Inflammatory macrophage treated with lipopolysaccharide for 1 hour (primary cell): ENCODE measurements around the gene EFCC1.
"Not testable (repeated sequence)": the region's sequence is repeated elsewhere in the genome, so short reads cannot be mapped to it uniquely, and the experiment has no call there.

Source experiments
- DNase-seq, 2 donors: peaks; one replicate each; pipeline ENCODE4 v3.0.0-alpha.2; 2020 to 2022

EFCC1 gene

DNA sequence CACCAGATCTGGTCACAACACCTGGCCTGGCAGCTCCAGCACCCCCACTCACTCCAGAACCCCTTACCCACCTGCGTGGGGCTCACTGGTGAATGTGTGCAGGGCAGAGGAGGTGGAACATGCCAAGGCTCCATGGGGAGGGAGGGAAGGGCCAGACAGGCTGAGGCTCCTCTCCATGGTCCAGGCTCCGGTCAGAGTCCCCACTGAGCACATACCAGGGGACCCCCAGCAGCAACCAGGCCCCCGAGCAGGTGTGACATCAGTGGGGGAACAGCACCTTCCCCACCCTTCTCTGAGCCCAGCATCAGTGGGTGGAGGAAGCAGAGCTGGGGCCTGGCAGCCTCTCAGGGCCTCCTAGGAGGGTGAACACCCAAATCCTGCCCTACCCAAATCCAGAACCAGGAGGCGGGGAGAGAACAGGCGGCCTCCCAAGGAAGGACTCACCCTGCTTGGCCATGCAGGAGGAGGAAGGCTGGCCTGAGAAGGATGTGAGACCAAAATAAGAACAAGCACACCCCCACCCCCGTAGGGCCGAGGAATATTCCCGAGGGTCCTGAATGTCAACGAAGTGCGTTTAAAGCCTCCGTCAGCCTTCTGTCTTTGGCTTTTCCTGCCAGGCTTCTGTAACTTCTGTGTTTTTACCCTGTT is 58.3 kb downstream of the EFCC1 start:
- DNase-seq, result no peak

DNA sequence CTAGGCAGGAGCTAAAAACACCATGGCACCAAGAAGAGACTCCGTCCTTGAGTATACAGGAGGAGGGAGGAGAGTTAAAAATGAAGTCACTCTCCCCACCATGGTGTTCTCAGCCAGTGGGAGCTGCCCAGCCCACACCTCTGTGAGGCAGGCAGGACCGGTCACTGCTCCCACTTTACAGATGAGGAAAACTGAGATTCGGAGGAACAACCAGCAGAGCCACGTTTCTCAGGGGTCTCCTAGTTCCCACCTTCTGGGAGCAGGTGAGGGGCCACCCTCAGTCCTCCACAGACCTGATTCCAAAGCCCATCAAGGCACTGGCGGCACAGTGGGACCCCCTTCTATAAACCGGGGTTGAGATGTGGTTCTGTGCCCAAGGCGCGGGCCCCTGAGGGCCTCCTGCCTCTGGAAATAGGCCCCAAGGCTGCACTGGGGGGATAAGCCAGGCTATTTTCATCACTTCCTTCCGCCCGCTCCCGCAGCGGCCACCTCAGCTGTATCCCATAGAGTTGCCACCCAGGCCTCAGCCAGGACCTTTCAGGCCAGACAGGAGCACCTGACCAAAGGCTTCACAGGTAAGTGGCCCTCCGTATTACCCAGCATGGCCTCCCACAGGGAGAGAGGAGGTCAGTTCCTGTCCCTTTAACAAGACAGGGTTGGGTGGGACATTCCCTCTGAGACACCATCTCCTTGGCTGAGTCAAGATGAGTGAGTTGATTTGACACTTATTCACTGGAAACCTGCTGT is 59.3 kb downstream of the EFCC1 start, which contains the start of gene GP9:
Gene GP9, plus strand, starts transcription at position 504 of the 747 bp plus-strand sequence. CDS start 961 bp downstream, outside the sequence.
- no peak for DNase-seq

DNA sequence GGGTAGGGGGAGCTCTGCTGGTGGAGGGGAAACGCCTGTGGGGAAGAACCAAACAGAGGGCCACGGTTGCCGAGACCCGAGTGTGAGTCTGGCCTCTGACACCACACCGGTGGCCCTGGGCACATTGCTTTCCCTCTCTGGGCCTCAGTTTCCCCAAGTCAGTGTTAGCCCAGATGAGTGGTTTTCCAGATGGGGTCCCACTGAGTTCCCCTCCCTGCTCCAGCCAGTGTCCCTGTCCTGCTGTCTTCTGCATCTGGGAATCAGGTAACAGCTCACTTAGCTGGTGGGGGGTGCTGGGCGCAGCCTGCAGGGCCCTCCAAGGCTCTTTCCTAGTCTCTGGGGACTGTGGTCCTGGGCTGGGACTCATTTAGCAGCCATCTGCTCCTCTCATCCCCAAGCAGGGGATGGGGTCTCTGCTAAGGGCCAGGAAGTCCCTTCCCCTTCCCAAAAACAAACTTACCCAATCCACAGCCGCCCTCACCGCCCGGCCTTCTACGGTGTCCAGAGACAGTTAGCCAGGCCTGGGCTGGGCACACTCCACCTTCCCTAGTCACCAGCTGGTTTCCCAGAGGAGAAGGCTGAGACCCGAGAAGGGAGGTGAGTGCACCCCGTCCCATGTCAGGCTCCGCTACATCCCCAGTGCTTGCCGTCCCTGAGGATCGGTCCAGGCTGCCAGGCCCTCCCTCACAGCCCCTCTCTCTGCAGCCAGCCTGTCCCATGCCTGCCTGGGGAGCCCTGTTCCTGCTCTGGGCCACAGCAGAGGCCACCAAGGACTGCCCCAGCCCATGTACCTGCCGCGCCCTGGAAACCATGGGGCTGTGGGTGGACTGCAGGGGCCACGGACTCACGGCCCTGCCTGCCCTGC is 60.2 kb downstream of the EFCC1 start:
- no peak for DNase-seq

DNA sequence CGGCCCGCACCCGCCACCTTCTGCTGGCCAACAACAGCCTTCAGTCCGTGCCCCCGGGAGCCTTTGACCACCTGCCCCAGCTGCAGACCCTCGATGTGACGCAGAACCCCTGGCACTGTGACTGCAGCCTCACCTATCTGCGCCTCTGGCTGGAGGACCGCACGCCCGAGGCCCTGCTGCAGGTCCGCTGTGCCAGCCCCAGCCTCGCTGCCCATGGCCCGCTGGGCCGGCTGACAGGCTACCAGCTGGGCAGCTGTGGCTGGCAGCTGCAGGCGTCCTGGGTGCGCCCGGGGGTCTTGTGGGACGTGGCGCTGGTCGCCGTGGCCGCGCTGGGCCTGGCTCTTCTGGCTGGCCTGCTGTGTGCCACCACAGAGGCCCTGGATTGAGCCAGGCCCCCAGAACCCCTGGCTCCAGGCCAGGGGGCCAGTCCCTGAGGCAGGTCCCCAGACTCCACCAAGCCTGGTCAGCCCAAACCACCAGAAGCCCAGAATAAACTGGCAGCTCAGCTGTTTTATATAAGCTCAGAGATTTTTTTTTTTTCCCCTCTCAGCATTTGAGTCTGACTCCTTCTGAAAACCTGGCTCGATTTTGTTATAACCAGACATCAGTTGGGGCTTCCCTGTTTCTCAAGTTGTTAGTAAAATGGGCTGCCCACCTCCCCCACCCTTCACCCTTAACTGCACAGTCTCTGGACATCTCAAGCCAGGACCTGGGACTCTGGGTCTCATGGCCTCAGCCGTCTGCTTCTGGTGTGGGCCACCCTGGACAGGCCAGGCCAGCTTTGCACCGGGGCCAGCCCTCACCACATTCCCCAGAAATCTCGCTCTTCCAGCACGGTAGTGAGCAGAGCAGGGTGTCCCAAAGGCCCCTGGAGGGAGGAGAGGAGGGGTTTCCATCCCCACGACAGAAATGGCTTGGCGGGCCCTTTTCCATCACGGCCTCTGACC is 61.1 kb downstream of the EFCC1 start:
- DNase-seq, result no peak

DNA sequence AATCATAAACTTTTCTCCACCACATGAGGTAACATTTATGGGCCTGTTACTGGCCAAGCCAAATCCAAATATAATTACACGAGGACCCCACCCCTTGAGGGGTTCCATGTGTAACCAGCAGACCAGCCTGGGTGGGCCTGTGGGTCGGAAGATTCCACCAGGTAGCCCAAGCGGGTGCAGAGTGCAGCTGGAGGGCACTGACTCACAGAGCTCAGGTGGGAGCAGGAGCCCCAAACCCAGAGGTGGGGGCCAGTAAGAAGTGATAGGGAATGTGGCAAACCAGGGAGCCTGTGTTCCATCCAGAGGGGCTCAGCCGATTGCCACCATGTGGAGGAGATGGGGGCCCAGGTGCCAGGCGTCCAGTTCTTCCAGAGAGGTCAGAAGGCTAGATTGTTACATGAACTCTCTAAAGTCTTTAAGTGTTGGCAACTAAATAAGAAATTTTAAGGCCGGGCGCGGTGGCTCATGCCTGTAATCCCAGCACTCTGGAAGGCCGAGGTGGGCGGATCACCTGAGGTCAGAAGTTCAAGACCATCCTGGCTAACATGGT is 62.1 kb downstream of the EFCC1 start:
- DNase-seq, result no peak

DNA sequence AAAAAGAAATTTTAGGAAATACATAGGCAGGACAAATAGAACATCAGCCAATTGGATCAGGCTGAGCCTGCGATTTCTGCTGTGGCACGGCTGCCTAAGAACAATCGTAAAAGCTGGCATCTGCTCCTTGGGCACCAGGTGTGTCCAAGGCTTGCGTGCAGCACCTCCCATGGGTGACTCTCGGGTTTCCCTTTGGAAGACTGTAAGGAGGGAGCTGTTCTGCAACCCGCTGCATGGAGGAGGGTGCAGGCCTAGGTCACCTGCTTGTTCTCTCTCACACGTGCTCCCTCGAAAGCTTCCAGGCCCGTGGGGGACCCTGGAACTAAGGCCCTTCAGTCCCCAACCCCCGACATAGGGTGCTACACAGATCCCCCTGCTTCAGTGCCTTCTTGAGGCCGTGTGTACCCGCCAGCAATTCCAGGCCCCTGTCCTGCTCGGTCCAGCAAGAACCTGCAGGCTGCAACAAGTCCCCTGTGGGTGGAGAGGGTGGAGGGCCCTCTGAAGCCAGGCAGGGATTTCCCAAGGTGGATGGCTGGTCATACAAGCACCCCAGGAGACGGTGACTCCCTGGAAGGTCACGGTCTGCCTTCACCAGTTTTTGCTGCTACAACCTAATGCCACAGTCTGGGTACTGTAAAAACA is 62.9 kb downstream of the EFCC1 start:
- DNase-seq, result no peak

DNA sequence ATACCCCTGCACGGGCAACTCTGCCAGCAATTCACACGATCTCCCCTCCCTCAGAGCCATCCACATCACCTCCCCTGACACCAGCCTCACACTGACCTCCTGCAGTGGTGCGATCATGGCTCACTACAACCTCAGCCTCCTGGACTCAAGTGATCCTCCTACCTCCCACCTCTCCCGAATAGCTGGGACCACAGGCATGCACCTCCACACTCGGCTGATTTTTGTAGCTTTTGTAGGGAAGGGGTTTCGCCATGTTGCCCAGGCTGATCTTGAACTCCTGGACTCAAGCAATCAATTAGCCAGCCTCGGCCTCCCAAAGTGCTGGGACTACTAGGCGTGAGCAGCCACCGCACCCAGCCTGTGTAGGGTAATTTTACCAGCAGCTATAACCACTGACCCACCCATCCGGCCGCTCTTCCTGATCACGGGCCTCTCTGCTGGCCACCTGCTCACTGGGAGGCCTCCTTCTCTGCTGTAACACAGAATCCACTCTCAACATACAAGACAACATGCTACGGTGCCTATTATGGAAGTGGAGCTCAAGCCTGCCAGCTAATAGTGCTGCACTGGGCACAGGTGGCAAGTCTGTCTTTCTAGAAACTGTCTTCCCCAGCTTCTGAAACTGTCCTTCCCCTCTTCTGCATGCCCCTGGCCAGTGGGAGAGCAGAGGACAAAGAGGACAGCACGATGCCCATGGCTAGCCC is 64.1 kb downstream of the EFCC1 start:
- DNase-seq, result no peak

DNA sequence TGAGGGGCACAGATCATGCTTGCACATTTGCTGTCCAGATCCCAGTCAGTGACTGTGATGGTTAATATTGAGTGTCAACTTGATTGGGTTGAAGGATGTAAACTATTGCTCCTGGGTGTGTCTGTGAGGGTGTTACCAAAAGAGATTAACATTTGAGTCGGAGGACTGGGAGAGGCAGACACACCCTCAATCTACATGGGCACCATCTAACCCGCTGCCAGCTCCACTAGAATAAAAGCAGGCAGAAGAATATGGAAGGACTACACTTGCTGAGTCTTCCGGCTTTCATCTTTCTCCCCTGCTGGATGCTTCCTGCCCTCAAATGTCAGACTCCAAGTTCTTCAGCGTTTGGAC is 64.6 kb downstream of the EFCC1 start:
- no peak for DNase-seq

DNA sequence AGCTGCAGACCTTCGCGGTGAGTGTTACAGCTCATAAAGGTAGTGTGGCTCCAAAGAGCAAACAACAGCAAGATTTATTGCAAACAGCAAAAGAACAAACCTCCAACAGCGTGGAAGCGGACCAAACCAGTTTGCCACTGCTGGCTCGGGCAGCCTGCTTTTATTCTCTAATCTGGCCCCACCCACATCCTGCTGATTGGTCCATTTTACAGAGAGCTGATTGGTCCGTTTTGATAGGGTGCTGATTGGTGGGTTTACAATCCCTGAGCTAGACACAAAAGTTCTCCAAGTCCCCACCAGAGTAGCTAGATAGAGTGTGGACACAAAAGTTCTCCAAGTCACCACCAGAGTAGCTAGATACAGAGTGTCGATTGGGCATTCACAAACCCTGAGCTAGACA is 66.6 kb downstream of the EFCC1 start:
- DNase-seq, result not testable (repeated sequence)

DNA sequence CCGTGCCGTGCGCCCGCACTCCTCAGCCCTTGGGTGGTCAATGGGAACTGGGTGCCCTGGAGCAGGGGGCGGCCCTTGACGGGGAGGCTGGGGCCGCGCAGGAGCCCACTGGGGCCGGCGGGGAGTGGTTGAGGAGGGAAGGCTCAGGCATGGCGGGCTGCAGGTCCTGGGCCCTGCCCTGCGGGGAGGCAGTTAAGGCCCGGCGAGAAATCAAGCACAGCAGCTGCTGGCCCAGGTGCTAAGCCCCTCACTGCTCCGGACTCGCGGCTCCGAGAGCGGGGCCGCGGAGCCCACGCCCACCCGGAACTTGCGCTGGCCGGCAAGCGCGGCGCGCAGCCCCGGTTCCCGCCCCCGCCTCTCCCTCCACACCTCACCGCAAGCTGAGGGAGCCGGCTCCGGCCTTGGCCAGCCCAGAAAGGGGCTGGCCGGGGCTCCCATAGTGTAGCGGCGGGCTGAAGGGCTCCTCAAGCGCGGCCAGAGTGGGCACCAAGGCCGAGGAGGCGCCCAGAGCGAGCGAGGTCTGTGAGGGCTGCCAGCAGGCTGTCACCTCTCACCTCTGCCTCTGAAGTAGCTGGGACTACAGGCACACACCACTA is 67.3 kb downstream of the EFCC1 start:
- no peak for DNase-seq

DNA sequence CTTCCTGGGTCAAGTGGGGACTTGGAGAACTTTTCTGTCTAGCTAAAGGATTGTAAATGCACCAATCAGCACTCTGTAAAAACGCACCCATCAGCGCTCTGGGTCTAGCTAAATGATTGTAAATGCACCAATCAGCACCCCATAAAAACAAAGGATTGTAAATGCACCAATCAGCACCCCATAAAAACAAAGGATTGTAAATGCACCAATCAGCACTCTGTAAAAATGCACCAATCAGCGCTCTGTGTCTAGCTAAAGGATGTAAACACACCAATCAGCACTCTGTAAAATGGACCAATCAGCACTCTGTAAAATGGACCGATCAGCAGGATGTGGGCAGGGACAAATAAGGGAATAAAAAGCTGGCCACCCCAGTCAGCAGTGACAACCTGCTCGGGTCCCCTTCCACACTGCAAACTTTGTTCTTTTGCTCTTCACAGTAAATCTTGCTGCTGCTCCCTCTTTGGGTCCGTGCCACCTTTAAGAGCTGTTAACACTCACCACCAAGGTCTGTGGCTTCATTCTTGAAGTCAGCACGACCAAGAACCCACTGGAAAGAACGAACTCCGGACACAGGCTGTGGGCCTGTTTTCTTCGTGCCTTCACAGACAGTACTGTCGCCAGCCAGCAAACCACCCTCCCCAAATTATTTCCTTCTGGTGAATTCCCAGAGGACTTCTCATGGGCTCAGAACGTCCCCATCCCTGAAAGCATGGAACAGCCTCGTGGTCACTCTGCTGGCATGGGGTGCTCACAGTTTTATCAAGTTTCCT is 68.4 kb downstream of the EFCC1 start:
- not testable (repeated sequence) for DNase-seq

DNA sequence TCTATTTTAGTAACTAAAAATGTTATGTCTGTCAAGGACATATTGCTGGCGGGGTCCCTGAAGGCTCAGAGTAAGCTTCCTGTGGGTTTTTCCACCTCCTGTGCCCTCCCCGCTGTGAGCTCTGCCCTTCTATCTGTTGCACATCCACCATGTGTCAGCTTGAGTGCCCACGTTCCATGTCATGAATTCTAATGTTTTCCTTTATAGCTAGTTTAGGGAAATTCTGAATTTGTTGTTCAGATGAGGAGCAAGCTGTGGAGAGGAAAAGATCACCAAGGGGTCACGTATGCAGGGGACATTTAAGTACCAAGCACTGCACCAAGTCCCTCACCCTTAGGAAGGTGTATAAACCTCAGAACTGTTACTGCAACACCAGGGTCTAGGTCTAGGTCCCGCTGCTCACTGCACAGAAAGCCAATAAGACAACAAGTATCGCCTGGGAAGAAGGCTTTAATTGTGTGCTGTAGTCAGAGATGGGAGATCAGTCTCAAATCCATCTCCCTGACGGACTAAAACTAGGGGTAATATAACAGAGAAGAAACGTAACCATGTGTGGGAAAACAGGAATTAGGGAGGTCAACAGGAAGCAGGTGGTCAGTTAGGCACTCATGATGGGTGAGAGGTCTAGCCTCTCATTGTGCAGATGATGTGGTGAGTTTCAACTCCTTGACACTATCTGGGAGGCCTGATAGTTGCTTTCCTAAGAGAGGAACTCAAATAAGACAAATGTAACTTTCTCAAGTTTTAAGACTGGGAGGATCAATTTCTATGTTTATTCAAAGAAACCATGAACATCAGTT is 69.2 kb downstream of the EFCC1 start:
- DNase-seq, result no peak

DNA sequence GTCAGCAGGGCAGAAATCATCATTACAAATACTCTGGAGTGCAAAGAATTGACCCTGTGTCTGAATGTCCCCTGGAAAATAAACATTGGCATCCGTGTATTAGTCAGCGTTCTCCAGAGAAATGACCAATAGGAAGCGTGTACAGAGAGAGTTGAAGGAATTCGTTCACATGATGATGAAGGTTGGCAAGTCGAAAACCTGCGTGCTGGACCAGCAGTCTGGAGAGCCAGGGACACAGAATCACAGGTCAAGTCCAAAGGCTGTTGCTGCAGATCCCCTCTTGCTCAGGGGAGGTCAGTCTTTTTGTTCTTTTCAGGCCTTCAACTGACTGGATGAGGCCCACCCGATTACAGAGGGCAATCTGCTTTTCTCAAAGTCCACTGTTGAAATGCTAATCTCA is 76.1 kb downstream of the EFCC1 start:
- DNase-seq, result no peak

DNA sequence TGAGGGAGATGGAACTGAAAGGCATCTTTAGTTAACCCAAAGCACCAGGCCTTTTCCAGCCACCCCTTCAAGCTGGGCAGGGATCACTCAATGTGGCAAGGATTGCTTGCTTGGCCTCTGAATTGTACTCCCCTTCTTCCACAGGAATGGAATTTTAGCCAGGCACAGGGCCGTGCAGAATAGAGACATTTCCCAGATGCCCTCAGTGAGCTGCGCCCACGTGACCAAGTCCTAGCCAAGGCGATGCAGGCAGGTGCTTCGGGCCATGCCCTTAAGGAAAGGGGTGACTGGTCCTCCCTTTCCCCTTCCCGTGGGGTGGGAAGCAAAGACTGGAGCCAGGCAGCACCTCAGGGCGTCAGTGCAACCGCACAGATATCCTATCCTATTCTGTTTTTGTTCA is 77.4 kb downstream of the EFCC1 start:
- no peak for DNase-seq

DNA sequence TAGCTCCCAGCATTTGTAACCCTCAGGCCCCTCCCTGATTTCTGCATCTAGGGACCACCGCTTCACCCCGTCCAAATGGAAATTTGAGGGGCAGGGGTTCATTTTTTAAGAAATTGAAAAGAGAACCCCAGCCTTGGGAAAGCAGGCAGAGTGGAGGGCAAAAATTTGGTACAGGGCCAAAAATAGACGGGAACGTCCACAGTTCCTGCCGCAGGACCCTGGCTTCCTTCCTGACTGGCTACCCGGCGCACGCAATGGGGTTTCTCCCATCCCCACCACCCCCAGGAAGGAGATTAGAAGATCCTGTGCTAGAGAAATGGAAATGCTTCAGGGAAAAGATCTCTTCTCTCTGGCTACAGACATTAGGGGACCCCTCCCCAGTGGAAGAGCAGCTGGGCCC is 80.4 kb downstream of the EFCC1 start:
- no peak for DNase-seq

DNA sequence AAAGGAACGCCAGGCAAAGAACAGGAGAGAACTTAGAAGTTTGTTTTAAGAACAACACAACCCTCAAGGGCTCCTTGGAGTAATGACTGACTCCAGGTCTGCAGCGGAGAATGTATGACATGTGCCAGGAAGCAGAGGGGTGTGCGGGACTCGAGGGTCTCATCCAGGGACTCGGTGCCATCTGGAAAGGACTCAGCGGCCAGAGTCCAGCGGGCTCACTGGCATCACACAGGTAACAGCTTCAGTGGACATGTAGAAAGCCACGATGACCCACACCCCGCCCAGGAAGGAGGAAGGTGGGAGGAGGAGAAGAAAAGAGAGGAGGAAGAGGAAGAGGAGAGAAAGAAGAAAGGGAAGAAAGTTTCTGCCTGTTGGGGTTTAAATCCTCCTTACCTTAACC is 80.9 kb downstream of the EFCC1 start:
- no peak for DNase-seq

DNA sequence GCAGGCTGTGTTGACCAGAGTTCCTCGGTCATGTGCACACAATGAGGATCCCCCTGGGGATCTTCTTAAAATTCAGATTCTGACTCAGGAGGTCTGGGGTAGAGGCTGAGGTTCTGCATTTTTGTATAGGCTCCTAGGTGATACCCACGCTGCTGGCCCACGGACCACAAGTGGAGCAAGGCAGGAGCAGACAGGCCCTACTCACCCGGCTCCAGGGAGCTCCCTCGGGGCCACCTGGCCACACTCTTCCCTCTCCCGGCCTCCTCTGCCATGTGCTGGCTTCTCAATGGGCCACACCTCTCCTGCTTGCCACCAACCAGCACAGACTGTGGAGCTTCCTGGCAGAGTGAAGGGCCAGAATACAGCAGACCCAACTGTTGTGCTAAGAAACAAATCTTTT is 83.4 kb downstream of the EFCC1 start:
- DNase-seq, result no peak

DNA sequence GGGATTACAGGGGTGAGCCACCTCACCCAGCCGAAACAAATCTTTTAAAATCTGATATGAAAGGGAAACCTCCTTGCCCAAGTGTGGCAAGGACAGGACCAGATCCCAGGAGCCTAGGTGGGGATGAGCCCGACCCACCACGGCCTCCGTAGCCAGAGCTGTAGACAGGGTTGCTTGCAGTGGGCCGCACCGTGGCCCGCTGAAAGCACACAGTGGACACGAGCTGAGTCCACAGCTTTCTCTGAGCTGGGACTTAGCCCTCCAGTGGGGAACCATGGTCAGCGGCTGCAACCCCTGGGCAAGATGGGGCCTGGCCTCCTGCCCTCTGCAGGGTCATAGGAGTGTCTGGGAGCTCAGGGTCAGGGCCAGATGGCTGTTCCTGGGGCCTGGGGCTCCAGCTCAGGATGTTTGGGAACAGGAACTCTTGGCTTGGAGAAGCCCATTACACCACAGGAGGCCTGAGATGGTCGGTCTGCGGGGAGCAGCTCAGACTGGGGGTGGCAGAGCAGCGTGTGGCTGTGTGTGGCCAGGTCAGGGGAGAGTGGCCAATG is 84.1 kb downstream of the EFCC1 start:
- no peak for DNase-seq

DNA sequence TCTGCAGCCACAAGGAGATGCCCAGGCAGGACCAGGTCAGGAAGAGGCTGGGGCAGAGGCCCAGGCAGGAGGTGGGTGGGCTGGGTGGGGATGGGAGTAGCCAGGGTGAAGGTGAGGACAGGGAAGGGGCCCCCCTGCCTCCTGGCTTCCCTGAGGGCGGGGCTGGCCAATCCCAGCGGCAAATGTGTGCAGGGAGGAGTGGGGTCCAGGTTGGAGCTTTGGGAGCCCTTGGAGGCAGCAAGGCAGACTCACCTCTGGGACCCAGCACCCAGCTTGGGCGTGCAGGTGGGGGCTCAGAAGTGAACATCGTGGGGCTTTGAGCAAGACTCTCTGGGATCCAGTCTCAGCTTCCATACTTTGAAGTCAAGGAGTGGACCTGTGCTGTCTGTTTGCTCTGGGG is 84.7 kb downstream of the EFCC1 start:
- DNase-seq, result no peak
